NCI-H146 (cell line): ENCODE measurements around the gene CFAP299.

Source experiments
- DNase-seq: peaks from one replicate; lab custom pipeline; 2025; lab: John Stamatoyannopoulos, UW

Gene CFAP299

GRCh38 chr4:80447493-80447892, 112.0 kb downstream of the CFAP299 start:
- DNase-seq = no peak

- no peak for DNase-seq
These were observed 112.5 kb downstream of the CFAP299 start for GRCh38 chr4:80448056-80448455.

- no peak for DNase-seq
These were observed 116.5 kb downstream of the CFAP299 start for GRCh38 chr4:80452055-80452454.

- no peak for DNase-seq
These were observed 117.2 kb downstream of the CFAP299 start for GRCh38 chr4:80452768-80453167.

GRCh38 chr4:80454040-80454439, 118.5 kb downstream of the CFAP299 start:
- no peak for DNase-seq

GRCh38 chr4:80454556-80454955, 119.0 kb downstream of the CFAP299 start:
- DNase-seq = no peak

GRCh38 chr4:80459918-80460473, 124.5 kb downstream of the CFAP299 start:
- no peak for DNase-seq

- DNase-seq = no peak
These were observed 125.9 kb downstream of the CFAP299 start for GRCh38 chr4:80461412-80461811.

- no peak for DNase-seq
These were observed 127.1 kb downstream of the CFAP299 start for GRCh38 chr4:80462621-80463091.

- DNase-seq = no peak
These were observed 128.0 kb downstream of the CFAP299 start for GRCh38 chr4:80463509-80463908.

GRCh38 chr4:80465238-80465637, 129.7 kb downstream of the CFAP299 start:
- DNase-seq = no peak

- DNase-seq = no peak
These were observed 130.2 kb downstream of the CFAP299 start for GRCh38 chr4:80465736-80466135.

GRCh38 chr4:80466618-80467017, 131.1 kb downstream of the CFAP299 start:
- no peak for DNase-seq

- DNase-seq = peak; percentile 95
These were observed 136.2 kb downstream of the CFAP299 start for GRCh38 chr4:80471756-80472155.

- DNase-seq = no peak
These were observed 139.7 kb downstream of the CFAP299 start for GRCh38 chr4:80475236-80475635.

- no peak for DNase-seq
These were observed 140.3 kb downstream of the CFAP299 start for GRCh38 chr4:80475798-80476197.

- no peak for DNase-seq
These were observed 149.2 kb downstream of the CFAP299 start for GRCh38 chr4:80484712-80485111.

GRCh38 chr4:80486603-80487002, 151.1 kb downstream of the CFAP299 start:
- DNase-seq = no peak

- DNase-seq = no peak
These were observed 154.3 kb downstream of the CFAP299 start for GRCh38 chr4:80489798-80490197.

- peak; percentile 46 for DNase-seq
These were observed 157.2 kb downstream of the CFAP299 start for GRCh38 chr4:80492761-80493160.

- no peak for DNase-seq
These were observed 160.3 kb downstream of the CFAP299 start for GRCh38 chr4:80495865-80496264.

GRCh38 chr4:80498725-80499124, 163.2 kb downstream of the CFAP299 start:
- DNase-seq = no peak

GRCh38 chr4:80500613-80501012, 165.1 kb downstream of the CFAP299 start:
- no peak for DNase-seq

- DNase-seq = no peak
These were observed 171.5 kb downstream of the CFAP299 start for GRCh38 chr4:80507077-80507476.
